Keratinocyte (primary cell): Measurements from ENCODE around the gene COL6A1. TPM values are rescaled to one million over a fixed set of nuclear protein-coding genes. Genes with fewer than 3 reads are reported as not detected.

ENCODE experiments used
- DNase-seq: peaks from one replicate; pipeline ENCODE4 v3.0.0-alpha.2; 2011; ENCODE audit warnings: low read depth, missing footprints, low spot score
- FAIRE-seq: peaks from 2 replicates; lab custom pipeline; 2011; peaks lifted over from hg19 to GRCh38; lab: Jason Lieb, UNC
- H2AFZ ChIP-seq: 2 replicates; pipeline ENCODE4 v1.6.0; 2012; ENCODE audit warnings: low read length, control low read depth, inconsistent platforms; ENCODE audit not compliant: control insufficient read depth
- H3K27ac ChIP-seq: 2 replicates; pipeline ENCODE4 v1.5.1; 2011; ENCODE audit warnings: low read length; ENCODE audit not compliant: control insufficient read depth, insufficient read depth
- H3K27me3 ChIP-seq: 3 replicates; pipeline ENCODE4 v1.6.0; 2011; ENCODE audit warnings: low read length; ENCODE audit not compliant: control insufficient read depth, insufficient read depth; ENCODE audit errors: extremely low read depth
- H3K36me3 ChIP-seq, 2 experiments: 2 replicates in 1 of 2; 3 replicates in 1 of 2; pipeline ENCODE4 v1.5.1; 2011; ENCODE audit warnings: low read length in 2 of 2, mild to moderate bottlenecking in 1 of 2; ENCODE audit not compliant: control insufficient read depth in 2 of 2, insufficient read depth in 2 of 2; ENCODE audit errors: extremely low read depth in 1 of 2
- H3K4me1 ChIP-seq: 3 replicates; pipeline ENCODE4 v1.5.1; 2011; ENCODE audit warnings: low read length; ENCODE audit not compliant: control insufficient read depth, insufficient read depth; ENCODE audit errors: extremely low read depth
- H3K4me2 ChIP-seq: 3 replicates; pipeline ENCODE4 v1.6.0; 2011; ENCODE audit warnings: low read depth, low read length; ENCODE audit not compliant: control insufficient read depth, insufficient read depth; ENCODE audit errors: extremely low read depth
- H3K4me3 ChIP-seq, 3 experiments: fragments of 200-600 bp in 1 of 3; sonication (generic) in 1 of 3; 2 replicates in 2 of 3; 3 replicates in 1 of 3; pipeline ENCODE4 v1.5.1; 2011 to 2016; ENCODE audit warnings: low read length in 3 of 3, mild to moderate bottlenecking in 3 of 3, control low read depth in 2 of 3, inconsistent platforms in 1 of 3, low read depth in 1 of 3, mixed read lengths in 1 of 3, mixed run types in 1 of 3, moderate library complexity in 1 of 3; ENCODE audit not compliant: control insufficient read depth in 2 of 3, insufficient read depth in 2 of 3; ENCODE audit errors: extremely low read depth in 1 of 3
- H3K79me2 ChIP-seq: 2 replicates; pipeline ENCODE4 v1.6.0; 2012; ENCODE audit warnings: low read length; ENCODE audit not compliant: control insufficient read depth, insufficient read depth
- H3K9ac ChIP-seq: 3 replicates; pipeline ENCODE4 v1.6.0; 2011; ENCODE audit warnings: low read length; ENCODE audit not compliant: control insufficient read depth, insufficient read depth; ENCODE audit errors: extremely low read depth
- H3K9me1 ChIP-seq: 3 replicates; pipeline ENCODE4 v1.6.0; 2011; ENCODE audit warnings: low read length; ENCODE audit not compliant: control insufficient read depth, insufficient read depth; ENCODE audit errors: extremely low read depth
- H3K9me3 ChIP-seq: 2 replicates; pipeline ENCODE4 v1.5.1; 2012; ENCODE audit warnings: low read depth, low read length; ENCODE audit not compliant: control insufficient read depth
- H4K20me1 ChIP-seq: 3 replicates; pipeline ENCODE4 v1.6.0; 2011; ENCODE audit warnings: low read length; ENCODE audit not compliant: control insufficient read depth, insufficient read depth; ENCODE audit errors: extremely low read depth
- CTCF ChIP-seq, 3 experiments: IDR thresholded peaks in 1 of 3; conservative IDR thresholded peaks in 1 of 3; optimal IDR thresholded peaks in 1 of 3; 2 replicates in 2 of 3; 3 replicates in 1 of 3; pipeline versions ENCODE3 to v1.5.1; 2011; ENCODE audit warnings: low read length in 3 of 3, mild to moderate bottlenecking in 3 of 3, moderate library complexity in 2 of 3, control low read depth in 1 of 3, inconsistent platforms in 1 of 3; ENCODE audit not compliant: insufficient read depth in 2 of 3; ENCODE audit errors: extremely low read depth in 1 of 3
- EZH2 ChIP-seq: IDR thresholded peaks from one replicate; pipeline ENCODE4 v1.6.1; 2012; ENCODE audit warnings: inconsistent platforms, mild to moderate bottlenecking, low read length, moderate library complexity
- dilution Hi-C: fragments of 300-500 bp; cut with MboI; formaldehyde crosslinking; loops from one replicate; pipeline ENCODE4 v1.7.0; 2020; ENCODE audit warnings: low sequenced_read_pairs; ENCODE audit not compliant: extremely low pct_ligation_motif_present
- polyA plus RNA-seq, 5 experiments: library from polyadenylated mRNA; depleted of rRNA in 3 of 5; stranded (reverse) in 3 of 5; stranded (forward) in 1 of 5; unstranded in 1 of 5; fragments of >200 nt; gene quantifications; 1 replicate in 1 of 5; 2 replicates in 3 of 5; 3 replicates in 1 of 5; pipeline versions ENCODE4 v1.2.1 to v1.2.3, GENCODE V29; 2011 to 2012; ENCODE audit warnings: missing spikeins in 2 of 5, low read depth in 1 of 5, low replicate concordance in 1 of 5

Gene COL6A1
- polyA plus RNA-seq, 1 donor (not counting 4 experiments of a cell fraction or from before 2014, with no cell fraction given), result 2.5 TPM

GRCh38 chr21:46003575-46004007 is 22.0 kb downstream of the COL6A1 start:
- no peak overlapping the region for H3K9ac ChIP-seq
- no peaks in the 10 kb centered on the region for H3K4me1 ChIP-seq
- H3K27ac ChIP-seq, result no peak overlapping the region
- dilution Hi-C loops, result no loop called here
- DNase-seq, result no peak
- H3K9me1 ChIP-seq, result no peaks in the 10 kb centered on the region
- H3K4me3 ChIP-seq, result no peak overlapping the region
- no peaks in the 10 kb centered on the region for H3K79me2 ChIP-seq
- H3K27me3 ChIP-seq, result no peaks in the 10 kb centered on the region
- no peaks in the 10 kb centered on the region for H3K36me3 ChIP-seq
- FAIRE-seq, result no peak
- TF ChIP-seq EZH2, result no peak
- TF ChIP-seq CTCF (optimal IDR thresholded peaks at IDR 0.05 in 1 of 3, IDR thresholded peaks at IDR 0.05 in 1 of 3, conservative IDR thresholded peaks at IDR 0.05 in 1 of 3; ENCODE audit: extremely low read depth in 1 of 3, insufficient read depth in 2 of 3, low read length in 3 of 3), result no peak
- H3K9me3 ChIP-seq, result peaks cover 5% of the 10 kb centered on the region
- H4K20me1 ChIP-seq, result no peaks in the 10 kb centered on the region
- no peak overlapping the region for H2AFZ ChIP-seq
- no peak overlapping the region for H3K4me2 ChIP-seq

- Histone ChIP-seq H3K9me3 (peaks cover 5% of the 10 kb centered on the region), H3K4me3 (no peak overlapping the region), H2AFZ (no peak overlapping the region), H3K4me1 (no peaks in the 10 kb centered on the region), H3K9ac (no peak overlapping the region), H3K4me2 (no peak overlapping the region), H3K27me3 (no peaks in the 10 kb centered on the region), H3K36me3 (no peaks in the 10 kb centered on the region), H3K79me2 (no peaks in the 10 kb centered on the region), H4K20me1 (no peaks in the 10 kb centered on the region), H3K9me1 (no peaks in the 10 kb centered on the region), H3K27ac (no peak overlapping the region)
- DNase-seq (no peak), FAIRE-seq (no peak)
- TF ChIP-seq EZH2, result no peak
- dilution Hi-C loops, result no loop called here
Measured at GRCh38 chr21:46004168-46004861, 22.7 kb downstream of the COL6A1 start.
